ENCODE results near the gene KCNC1.

The KCNC1 gene

DNA sequence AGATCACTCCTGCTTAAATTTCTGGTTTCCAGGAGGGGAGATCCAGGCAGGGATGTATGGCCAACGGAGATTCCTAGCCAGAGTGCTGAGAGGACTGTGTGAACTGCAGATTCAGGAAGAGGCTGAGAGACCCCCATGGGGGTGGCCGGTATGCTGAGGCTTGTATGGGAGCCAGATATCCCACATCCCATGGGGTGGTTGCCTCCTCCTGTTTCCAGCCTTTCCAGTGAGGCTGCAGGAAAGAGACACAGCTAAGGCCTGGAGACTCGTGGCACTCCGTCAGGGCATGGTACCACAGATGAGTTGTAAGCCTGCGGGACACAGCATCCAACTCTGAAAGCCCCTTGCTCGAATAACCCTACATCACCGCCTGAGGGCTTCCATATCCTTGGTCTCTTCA lies 16.6 kb upstream of the KCNC1 start:
- Histone ChIP-seq H3K4me1 (ENCODE audit: control insufficient read depth, insufficient read depth, low read length) (no peaks in the 10 kb centered on the region), H3K27me3 (replicated peaks; ENCODE audit: control insufficient read depth, insufficient read depth, low read length) (peaks cover 78% of the 10 kb centered on the region), H3K9ac (ENCODE audit: low read length) (no peak overlapping the region), H3K4me3 (ENCODE audit: low read length) (no peak overlapping the region), H3K36me3 (ENCODE audit: control insufficient read depth, insufficient read depth, low read length, severe bottlenecking) (no peaks in the 10 kb centered on the region), H3K9me3 (ENCODE audit: control insufficient read depth, low read length) (no peaks in the 10 kb centered on the region)
- no peak for DNase-seq (ENCODE audit: low read depth)

DNA sequence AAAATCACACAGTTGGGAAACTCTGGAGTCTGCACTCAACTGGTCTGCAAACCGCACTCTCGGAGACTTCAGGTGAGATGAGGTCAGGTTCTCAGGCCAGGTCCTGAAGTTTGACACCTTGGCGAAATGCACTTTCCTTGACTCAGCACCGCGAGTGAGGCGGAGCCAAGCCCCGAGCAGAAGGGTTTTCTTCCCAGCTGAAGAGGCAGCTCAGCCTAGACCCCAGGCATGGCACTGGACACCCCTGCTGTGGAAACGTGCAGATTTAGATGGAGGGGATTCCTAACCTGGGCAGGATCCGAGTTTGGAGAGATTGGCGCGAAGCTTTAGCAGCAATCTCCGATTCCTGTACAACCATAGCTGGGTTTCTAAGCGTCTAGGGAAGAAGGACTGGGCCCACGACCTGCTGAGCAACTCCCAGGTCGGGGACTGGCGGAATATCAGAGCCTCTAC lies 16.0 kb upstream of the KCNC1 start:
- Histone ChIP-seq H3K9ac (ENCODE audit: low read length) (no peak overlapping the region), H3K4me3 (ENCODE audit: low read length) (no peak overlapping the region), H3K4me1 (ENCODE audit: control insufficient read depth, insufficient read depth, low read length) (no peaks in the 10 kb centered on the region), H3K9me3 (ENCODE audit: control insufficient read depth, low read length) (no peaks in the 10 kb centered on the region), H3K27me3 (replicated peaks; ENCODE audit: control insufficient read depth, insufficient read depth, low read length) (peaks cover 83% of the 10 kb centered on the region), H3K36me3 (ENCODE audit: control insufficient read depth, insufficient read depth, low read length, severe bottlenecking) (no peaks in the 10 kb centered on the region)
- no peak for DNase-seq (ENCODE audit: low read depth)

DNA sequence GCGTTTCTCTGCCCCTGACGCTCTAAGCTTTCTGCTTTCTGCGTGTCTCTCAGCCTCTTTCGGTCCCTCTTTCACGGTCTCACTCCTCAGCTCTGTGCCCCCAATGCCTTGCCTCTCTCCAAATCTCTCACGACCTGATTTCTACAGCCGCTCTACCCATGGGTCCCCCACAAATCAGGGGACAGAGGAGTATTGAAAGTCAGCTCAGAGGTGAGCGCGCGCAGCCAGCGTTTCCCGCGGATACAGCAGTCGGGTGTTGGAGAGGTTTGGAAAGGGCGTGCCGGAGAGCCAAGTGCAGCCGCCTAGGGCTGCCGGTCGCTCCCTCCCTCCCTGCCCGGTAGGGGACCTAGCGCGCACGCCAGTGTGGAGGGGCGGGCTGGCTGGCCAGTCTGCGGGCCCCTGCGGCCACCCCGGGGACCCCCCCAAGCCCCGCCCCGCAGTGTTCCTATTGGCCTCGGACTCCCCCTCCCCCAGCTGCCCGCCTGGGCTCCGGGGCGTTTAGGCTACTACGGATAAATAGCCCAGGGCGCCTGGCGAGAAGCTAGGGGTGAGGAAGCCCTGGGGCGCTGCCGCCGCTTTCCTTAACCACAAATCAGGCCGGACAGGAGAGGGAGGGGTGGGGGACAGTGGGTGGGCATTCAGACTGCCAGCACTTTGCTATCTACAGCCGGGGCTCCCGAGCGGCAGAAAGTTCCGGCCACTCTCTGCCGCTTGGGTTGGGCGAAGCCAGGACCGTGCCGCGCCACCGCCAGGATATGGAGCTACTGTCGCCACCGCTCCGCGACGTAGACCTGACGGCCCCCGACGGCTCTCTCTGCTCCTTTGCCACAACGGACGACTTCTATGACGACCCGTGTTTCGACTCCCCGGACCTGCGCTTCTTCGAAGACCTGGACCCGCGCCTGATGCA lies 15.3 kb upstream of the KCNC1 start, which contains the start of gene MYOD1:
MYOD1 (plus strand) TSS at position 544 of the 910 bp plus-strand sequence; CDS start at position 756, 212 bp downstream.
- Histone ChIP-seq H3K9ac (ENCODE audit: low read length) (no peak within 1 kb of the TSS), H3K27me3 (replicated peaks; ENCODE audit: control insufficient read depth, insufficient read depth, low read length) (peaks cover 87% of the 10 kb centered on the region), H3K4me3 (ENCODE audit: low read length) (no peak within 1 kb of the TSS), H3K36me3 (ENCODE audit: control insufficient read depth, insufficient read depth, low read length, severe bottlenecking) (no peaks in the 10 kb centered on the region), H3K4me1 (ENCODE audit: control insufficient read depth, insufficient read depth, low read length) (no peaks in the 10 kb centered on the region), H3K9me3 (ENCODE audit: control insufficient read depth, low read length) (no peaks in the 10 kb centered on the region)
- no peak for DNase-seq (ENCODE audit: low read depth)

DNA sequence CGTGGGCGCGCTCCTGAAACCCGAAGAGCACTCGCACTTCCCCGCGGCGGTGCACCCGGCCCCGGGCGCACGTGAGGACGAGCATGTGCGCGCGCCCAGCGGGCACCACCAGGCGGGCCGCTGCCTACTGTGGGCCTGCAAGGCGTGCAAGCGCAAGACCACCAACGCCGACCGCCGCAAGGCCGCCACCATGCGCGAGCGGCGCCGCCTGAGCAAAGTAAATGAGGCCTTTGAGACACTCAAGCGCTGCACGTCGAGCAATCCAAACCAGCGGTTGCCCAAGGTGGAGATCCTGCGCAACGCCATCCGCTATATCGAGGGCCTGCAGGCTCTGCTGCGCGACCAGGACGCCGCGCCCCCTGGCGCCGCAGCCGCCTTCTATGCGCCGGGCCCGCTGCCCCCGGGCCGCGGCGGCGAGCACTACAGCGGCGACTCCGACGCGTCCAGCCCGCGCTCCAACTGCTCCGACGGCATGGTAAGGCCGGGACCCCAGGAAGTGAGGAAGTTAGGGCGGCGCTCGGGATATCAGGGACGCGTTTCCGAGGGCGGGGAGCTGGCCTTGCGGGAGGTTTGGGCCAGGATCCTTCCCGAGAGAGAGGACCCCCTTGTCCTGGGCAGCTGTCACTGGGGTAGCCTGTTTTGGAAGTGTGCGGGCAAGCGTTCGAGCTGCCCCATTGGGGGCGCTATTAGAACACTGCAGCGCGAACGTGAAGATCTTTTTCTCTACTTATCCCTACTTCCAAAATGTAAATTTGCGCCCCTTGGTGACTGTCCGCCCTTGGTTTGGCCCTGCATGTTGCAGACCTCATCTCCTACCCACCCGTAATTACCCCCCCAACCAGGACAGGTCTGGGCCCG lies 14.4 kb upstream of the KCNC1 start:
- Histone ChIP-seq H3K4me1 (ENCODE audit: control insufficient read depth, insufficient read depth, low read length) (no peaks in the 10 kb centered on the region), H3K4me3 (ENCODE audit: low read length) (no peak overlapping the region), H3K9ac (ENCODE audit: low read length) (no peak overlapping the region), H3K9me3 (ENCODE audit: control insufficient read depth, low read length) (no peaks in the 10 kb centered on the region), H3K27me3 (replicated peaks; ENCODE audit: control insufficient read depth, insufficient read depth, low read length) (peaks cover 87% of the 10 kb centered on the region), H3K36me3 (ENCODE audit: control insufficient read depth, insufficient read depth, low read length, severe bottlenecking) (no peaks in the 10 kb centered on the region)
- peak; percentile 18 for DNase-seq (ENCODE audit: low read depth)

DNA sequence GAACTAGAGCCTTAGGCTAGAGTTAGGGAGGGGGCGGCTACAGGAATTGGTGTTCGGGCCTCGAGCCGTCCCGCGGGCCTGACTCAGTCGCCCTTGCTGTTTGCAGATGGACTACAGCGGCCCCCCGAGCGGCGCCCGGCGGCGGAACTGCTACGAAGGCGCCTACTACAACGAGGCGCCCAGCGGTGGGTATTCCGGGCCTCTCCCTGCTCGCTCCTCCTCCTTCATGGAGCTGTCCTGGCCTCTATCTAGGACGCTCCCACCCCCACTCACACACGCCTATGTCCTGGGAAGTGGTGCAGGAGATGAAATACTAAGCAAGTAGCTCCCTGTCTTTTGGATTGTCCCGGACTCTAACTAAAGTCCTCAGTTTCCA lies 13.8 kb upstream of the KCNC1 start:
- Histone ChIP-seq H3K9ac (ENCODE audit: low read length) (no peak overlapping the region), H3K4me1 (ENCODE audit: control insufficient read depth, insufficient read depth, low read length) (no peaks in the 10 kb centered on the region), H3K9me3 (ENCODE audit: control insufficient read depth, low read length) (no peaks in the 10 kb centered on the region), H3K36me3 (ENCODE audit: control insufficient read depth, insufficient read depth, low read length, severe bottlenecking) (no peaks in the 10 kb centered on the region), H3K4me3 (ENCODE audit: low read length) (no peak overlapping the region), H3K27me3 (replicated peaks; ENCODE audit: control insufficient read depth, insufficient read depth, low read length) (peaks cover 88% of the 10 kb centered on the region)
- no peak for DNase-seq (ENCODE audit: low read depth)

DNA sequence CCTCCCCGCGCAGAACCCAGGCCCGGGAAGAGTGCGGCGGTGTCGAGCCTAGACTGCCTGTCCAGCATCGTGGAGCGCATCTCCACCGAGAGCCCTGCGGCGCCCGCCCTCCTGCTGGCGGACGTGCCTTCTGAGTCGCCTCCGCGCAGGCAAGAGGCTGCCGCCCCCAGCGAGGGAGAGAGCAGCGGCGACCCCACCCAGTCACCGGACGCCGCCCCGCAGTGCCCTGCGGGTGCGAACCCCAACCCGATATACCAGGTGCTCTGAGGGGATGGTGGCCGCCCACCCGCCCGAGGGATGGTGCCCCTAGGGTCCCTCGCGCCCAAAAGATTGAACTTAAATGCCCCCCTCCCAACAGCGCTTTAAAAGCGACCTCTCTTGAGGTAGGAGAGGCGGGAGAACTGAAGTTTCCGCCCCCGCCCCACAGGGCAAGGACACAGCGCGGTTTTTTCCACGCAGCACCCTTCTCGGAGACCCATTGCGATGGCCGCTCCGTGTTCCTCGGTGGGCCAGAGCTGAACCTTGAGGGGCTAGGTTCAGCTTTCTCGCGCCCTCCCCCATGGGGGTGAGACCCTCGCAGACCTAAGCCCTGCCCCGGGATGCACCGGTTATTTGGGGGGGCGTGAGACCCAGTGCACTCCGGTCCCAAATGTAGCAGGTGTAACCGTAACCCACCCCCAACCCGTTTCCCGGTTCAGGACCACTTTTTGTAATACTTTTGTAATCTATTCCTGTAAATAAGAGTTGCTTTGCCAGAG lies 13.2 kb upstream of the KCNC1 start:
- Histone ChIP-seq H3K9me3 (ENCODE audit: control insufficient read depth, low read length) (no peaks in the 10 kb centered on the region), H3K27me3 (replicated peaks; ENCODE audit: control insufficient read depth, insufficient read depth, low read length) (peaks cover 88% of the 10 kb centered on the region), H3K9ac (ENCODE audit: low read length) (no peak overlapping the region), H3K4me1 (ENCODE audit: control insufficient read depth, insufficient read depth, low read length) (no peaks in the 10 kb centered on the region), H3K4me3 (ENCODE audit: low read length) (no peak overlapping the region), H3K36me3 (ENCODE audit: control insufficient read depth, insufficient read depth, low read length, severe bottlenecking) (no peaks in the 10 kb centered on the region)
- DNase-seq (ENCODE audit: low read depth), result peak; percentile 18

DNA sequence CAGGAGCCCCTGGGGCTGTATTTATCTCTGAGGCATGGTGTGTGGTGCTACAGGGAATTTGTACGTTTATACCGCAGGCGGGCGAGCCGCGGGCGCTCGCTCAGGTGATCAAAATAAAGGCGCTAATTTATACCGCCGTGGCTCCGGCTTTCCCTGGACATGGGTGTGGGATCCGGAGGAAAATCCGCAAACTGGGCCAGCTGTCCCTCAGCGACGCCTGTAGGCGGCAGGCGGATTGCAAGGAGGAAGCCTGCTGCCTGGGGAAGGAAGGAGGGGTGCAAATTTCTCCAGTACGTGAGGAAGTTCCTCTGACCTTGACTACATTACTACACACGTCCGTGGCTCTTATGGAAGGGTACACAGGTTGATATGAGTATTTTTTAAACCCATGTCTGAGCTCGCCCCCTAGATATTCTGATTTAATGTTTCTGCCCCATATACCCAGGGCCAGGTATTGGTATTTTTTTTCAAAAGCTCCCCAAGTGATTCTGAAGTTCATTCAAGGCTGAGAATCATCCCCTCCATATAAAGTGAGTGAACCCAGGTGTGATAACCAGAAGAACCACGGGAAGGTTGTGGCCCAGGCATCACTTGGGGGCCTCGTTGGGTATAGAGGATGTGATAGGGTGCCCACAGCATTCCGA lies 12.5 kb upstream of the KCNC1 start:
- peak; percentile 33 for DNase-seq (ENCODE audit: low read depth)
- no peaks in the 10 kb centered on the region for H3K4me1 ChIP-seq (ENCODE audit: control insufficient read depth, insufficient read depth, low read length)
- H3K9ac ChIP-seq (ENCODE audit: low read length), result no peak overlapping the region
- H3K9me3 ChIP-seq (ENCODE audit: control insufficient read depth, low read length), result no peaks in the 10 kb centered on the region
- no peak overlapping the region for H3K4me3 ChIP-seq (ENCODE audit: low read length)
- no peaks in the 10 kb centered on the region for H3K36me3 ChIP-seq (ENCODE audit: control insufficient read depth, insufficient read depth, low read length, severe bottlenecking)
- H3K27me3 ChIP-seq (replicated peaks; ENCODE audit: control insufficient read depth, insufficient read depth, low read length), result peaks cover 88% of the 10 kb centered on the region

DNA sequence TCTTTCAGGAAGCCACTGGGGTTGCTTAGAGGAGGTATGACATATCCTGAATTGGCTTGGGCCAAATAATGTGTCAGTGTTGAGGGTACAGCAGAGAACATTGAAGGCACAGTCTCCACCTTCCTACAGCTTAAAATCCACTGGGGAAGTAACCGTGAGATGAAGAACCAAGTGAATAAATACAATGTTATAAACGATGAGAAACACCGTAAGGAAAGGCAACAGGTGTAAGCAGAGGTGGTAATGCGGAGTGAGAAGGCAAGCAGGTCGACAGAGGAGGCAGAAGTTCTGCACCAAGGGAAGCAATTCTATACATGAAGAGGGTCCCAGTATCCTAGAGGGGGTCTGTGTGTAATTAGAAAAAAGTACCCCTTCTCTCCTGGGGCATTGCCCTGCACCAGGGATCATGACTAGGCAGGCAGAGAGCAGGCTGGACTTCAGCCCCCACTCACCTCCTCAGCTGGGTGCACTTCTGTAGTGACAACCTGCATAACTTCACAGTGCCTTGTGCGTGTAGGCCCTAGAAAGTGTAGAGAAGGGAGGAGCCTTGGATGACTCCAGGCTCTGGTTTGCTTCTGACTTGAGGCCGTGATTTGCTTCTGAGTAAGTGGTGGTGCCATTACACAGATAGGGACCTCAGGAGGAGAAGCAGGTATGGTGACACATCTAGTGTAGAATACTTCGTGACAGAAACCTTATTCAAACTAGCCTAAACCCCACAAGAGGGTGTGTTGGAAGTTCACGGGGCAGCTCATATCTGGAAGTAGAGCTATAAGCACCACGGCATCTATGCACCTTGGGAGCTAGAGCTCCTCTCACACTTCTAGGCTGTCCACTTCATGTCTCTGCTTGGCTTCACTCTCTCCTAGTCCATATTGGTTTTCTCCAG lies 10.3 kb upstream of the KCNC1 start:
- no peak for DNase-seq (ENCODE audit: low read depth)

DNA sequence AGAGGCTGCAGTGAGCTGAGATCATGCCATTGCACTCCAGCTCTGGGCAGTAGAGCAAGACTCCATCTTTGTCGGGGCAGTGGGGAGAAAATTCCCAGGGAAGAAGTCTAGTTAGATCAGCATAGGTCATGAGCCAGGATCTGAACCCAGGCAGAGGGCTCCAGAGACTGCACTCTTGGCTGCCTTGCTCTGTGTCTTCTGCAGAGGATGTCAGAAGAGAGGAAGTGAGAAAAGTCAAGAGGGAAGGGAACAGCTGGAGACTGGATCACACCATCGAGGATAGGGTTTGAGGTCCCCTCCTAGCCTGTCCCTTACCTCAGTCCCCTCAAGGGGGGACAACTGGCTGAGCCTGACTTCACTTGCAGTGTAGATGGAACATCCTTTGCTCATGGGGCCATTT lies 9.4 kb upstream of the KCNC1 start:
- H3K9ac ChIP-seq (ENCODE audit: low read length), result no peak overlapping the region
- DNase-seq (ENCODE audit: low read depth), result no peak
- H3K36me3 ChIP-seq (ENCODE audit: control insufficient read depth, insufficient read depth, low read length, severe bottlenecking), result no peaks in the 10 kb centered on the region
- no peak overlapping the region for H3K4me3 ChIP-seq (ENCODE audit: low read length)
- peaks cover 86% of the 10 kb centered on the region for H3K27me3 ChIP-seq (replicated peaks; ENCODE audit: control insufficient read depth, insufficient read depth, low read length)
- H3K9me3 ChIP-seq (ENCODE audit: control insufficient read depth, low read length), result no peaks in the 10 kb centered on the region
- H3K4me1 ChIP-seq (ENCODE audit: control insufficient read depth, insufficient read depth, low read length), result no peaks in the 10 kb centered on the region

More for the DNA sequence above, 10.3 kb upstream of the KCNC1 start:
- Histone ChIP-seq H3K36me3 (ENCODE audit: control insufficient read depth, insufficient read depth, low read length, severe bottlenecking) (no peaks in the 10 kb centered on the region), H3K9me3 (ENCODE audit: control insufficient read depth, low read length) (no peaks in the 10 kb centered on the region), H3K9ac (ENCODE audit: low read length) (no peak overlapping the region), H3K4me3 (ENCODE audit: low read length) (no peak overlapping the region), H3K27me3 (replicated peaks; ENCODE audit: control insufficient read depth, insufficient read depth, low read length) (peaks cover 86% of the 10 kb centered on the region), H3K4me1 (ENCODE audit: control insufficient read depth, insufficient read depth, low read length) (no peaks in the 10 kb centered on the region)

DNA sequence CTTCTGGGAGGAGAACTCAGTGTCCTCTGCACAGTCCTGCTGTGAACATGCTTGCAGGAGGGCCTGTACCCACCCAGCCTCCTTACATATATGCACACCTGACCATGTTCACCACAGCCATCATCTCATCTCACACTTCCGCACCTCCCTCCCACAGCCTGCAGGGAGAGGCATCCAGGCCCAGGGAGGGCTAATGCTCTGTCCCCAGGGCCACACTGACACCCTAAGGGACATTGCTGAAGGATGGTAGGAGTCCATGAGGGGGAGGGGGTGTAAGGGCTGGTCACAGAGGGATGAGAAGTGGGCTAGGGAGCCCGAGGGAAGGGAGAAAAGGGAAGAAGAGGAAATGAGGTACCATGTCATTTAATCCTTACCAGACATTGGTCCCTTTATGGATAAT lies 4.4 kb upstream of the KCNC1 start:
- peaks cover 5% of the 10 kb centered on the region for H3K4me1 ChIP-seq (ENCODE audit: control insufficient read depth, insufficient read depth, low read length)
- no peaks in the 10 kb centered on the region for H3K36me3 ChIP-seq (ENCODE audit: control insufficient read depth, insufficient read depth, low read length, severe bottlenecking)
- no peak overlapping the region for H3K4me3 ChIP-seq (ENCODE audit: low read length)
- H3K9ac ChIP-seq (ENCODE audit: low read length), result no peak overlapping the region
- no peak for DNase-seq (ENCODE audit: low read depth)
- peaks cover 64% of the 10 kb centered on the region for H3K27me3 ChIP-seq (replicated peaks; ENCODE audit: control insufficient read depth, insufficient read depth, low read length)
- H3K9me3 ChIP-seq (ENCODE audit: control insufficient read depth, low read length), result no peaks in the 10 kb centered on the region
